ENCODE results near the gene ADCY1.
"Not testable (repeated sequence)": the region's sequence is repeated elsewhere in the genome, so short reads cannot be mapped to it uniquely, and the experiment has no call there.

Gene ADCY1

GRCh38 chr7:45716380-45717203 is 142.4 kb downstream of the ADCY1 start:
- POLR2A ChIA-PET, result no interaction called here
- no peak for TF ChIP-seq CTCF (IDR thresholded peaks at IDR 0.05; ENCODE audit: insufficient read depth, low read length, missing control alignments)
- no peak for DNase-seq (ENCODE audit: low read depth, low spot score)
- CTCF ChIA-PET, result no interaction called here
- no peak overlapping the region for H3K4me3 ChIP-seq (ENCODE audit: low read depth, low read length)

- H3K4me3 ChIP-seq (ENCODE audit: low read depth, low read length), result no peak overlapping the region
- DNase-seq (ENCODE audit: low read depth, low spot score), result no peak
- TF ChIP-seq CTCF (IDR thresholded peaks at IDR 0.05; ENCODE audit: insufficient read depth, low read length, missing control alignments), result no peak
- POLR2A ChIA-PET, result no interaction called here
- CTCF ChIA-PET, result no interaction called here
These were observed 143.5 kb downstream of the ADCY1 start for GRCh38 chr7:45717537-45718235.

- POLR2A ChIA-PET, result no interaction called here
- CTCF ChIA-PET, result no interaction called here
- DNase-seq (ENCODE audit: low read depth, low spot score), result peak; percentile 14
- no peak overlapping the region for H3K4me3 ChIP-seq (ENCODE audit: low read depth, low read length)
- TF ChIP-seq CTCF (IDR thresholded peaks at IDR 0.05; ENCODE audit: insufficient read depth, low read length, missing control alignments), result no peak
These were observed 144.5 kb downstream of the ADCY1 start for GRCh38 chr7:45718464-45719330.

- no peak for DNase-seq (ENCODE audit: low read depth, low spot score)
- no peak overlapping the region for H3K4me3 ChIP-seq (ENCODE audit: low read depth, low read length)
- TF ChIP-seq CTCF (IDR thresholded peaks at IDR 0.05; ENCODE audit: insufficient read depth, low read length, missing control alignments), result no peak
- ChIA-PET POLR2A (no interaction called here), CTCF (no interaction called here)
These were observed 146.8 kb downstream of the ADCY1 start for GRCh38 chr7:45720989-45721388.

- DNase-seq (ENCODE audit: low read depth, low spot score), result no peak
- no peak overlapping the region for H3K4me3 ChIP-seq (ENCODE audit: low read depth, low read length)
- POLR2A ChIA-PET, result no interaction called here
- TF ChIP-seq CTCF (IDR thresholded peaks at IDR 0.05; ENCODE audit: insufficient read depth, low read length, missing control alignments), result no peak
- CTCF ChIA-PET, result no interaction called here
These were observed 147.8 kb downstream of the ADCY1 start for GRCh38 chr7:45721686-45722598.

GRCh38 chr7:45725231-45725630 is 151.1 kb downstream of the ADCY1 start:
- DNase-seq (ENCODE audit: low read depth, low spot score); CTCF ChIA-PET; H3K4me3 ChIP-seq (ENCODE audit: low read depth, low read length); POLR2A ChIA-PET: not testable (repeated sequence)

All from AG04449 (cell line).